H1 (cell line): Measurements from ENCODE around the gene PTPRT. TPM values are rescaled to one million over a fixed set of nuclear protein-coding genes. Genes with fewer than 3 reads are reported as not detected.

Source experiments
- CTCF ChIA-PET: fragments of 300-600 bp; sonication (Branson Sonifier 250); formaldehyde crosslinking; loops from one replicate; lab custom pipeline; 2021; ENCODE audit not compliant: partially characterized antibody; lab: Charles Lee
- POLR2A ChIA-PET: fragments of 300-600 bp; sonication (Branson Sonifier 250); formaldehyde crosslinking; loops from one replicate; lab custom pipeline; 2021; ENCODE audit warnings: inconsistent platforms; ENCODE audit not compliant: partially characterized antibody; lab: Charles Lee
- DNase-seq, 2 experiments: peaks; one replicate each; pipeline versions ENCODE4 v3.0.0 to v3.0.0-alpha.2; 2010 to 2022; ENCODE audit warnings: low spot score in 2 of 2, low read depth in 1 of 2, mixed read lengths in 1 of 2
- FAIRE-seq: peaks from 2 replicates; lab custom pipeline; 2011; peaks lifted over from hg19 to GRCh38; lab: Jason Lieb, UNC
- H2AFZ ChIP-seq: 2 replicates; pipeline ENCODE4 v1.8.1; 2012; ENCODE audit warnings: low read length, inconsistent platforms
- H2AK5ac ChIP-seq: 2 replicates; pipeline ENCODE4 v1.6.1; 2013; ENCODE audit warnings: low read depth, low read length
- H2BK120ac ChIP-seq: replicated peaks from 2 replicates; pipeline ENCODE3; 2013; ENCODE audit warnings: low read depth, low read length, inconsistent platforms
- H2BK12ac ChIP-seq: 2 replicates; pipeline ENCODE4 v1.6.1; 2013; ENCODE audit warnings: low read depth, low read length
- H2BK15ac ChIP-seq: 2 replicates; pipeline ENCODE4 v1.6.1; 2013; ENCODE audit warnings: low read length
- H2BK20ac ChIP-seq: 2 replicates; pipeline ENCODE4 v1.6.1; 2013; ENCODE audit warnings: low read length
- H2BK5ac ChIP-seq: 2 replicates; pipeline ENCODE4 v1.6.1; 2013; ENCODE audit warnings: low read depth, low read length
- H3K14ac ChIP-seq: 2 replicates; pipeline ENCODE4 v1.6.1; 2013; ENCODE audit warnings: inconsistent platforms; ENCODE audit not compliant: insufficient read length
- H3K18ac ChIP-seq: 2 replicates; pipeline ENCODE4 v1.6.1; 2013; ENCODE audit warnings: low read length; ENCODE audit errors: extremely low read depth
- H3K23ac ChIP-seq: 2 replicates; pipeline ENCODE4 v1.6.1; 2013; ENCODE audit warnings: inconsistent platforms; ENCODE audit not compliant: insufficient read length
- H3K23me2 ChIP-seq: 2 replicates; pipeline ENCODE4 v1.6.1; 2013; ENCODE audit warnings: low read depth, low read length
- H3K27ac ChIP-seq: 2 replicates; pipeline ENCODE4 v1.6.1; 2011; ENCODE audit warnings: low read depth, low read length, inconsistent platforms
- H3K27me3 ChIP-seq, 4 experiments: replicated peaks in 1 of 4; 1 replicate in 1 of 4; 2 replicates in 3 of 4; pipeline versions ENCODE4 v1.6.1 to v1.8.1; 2011 to 2013; ENCODE audit warnings: low read length in 3 of 4, mild to moderate bottlenecking in 3 of 4, inconsistent platforms in 2 of 4, mixed read lengths in 2 of 4, moderate library complexity in 1 of 4; ENCODE audit not compliant: control insufficient read depth in 3 of 4, insufficient read depth in 3 of 4; ENCODE audit errors: extremely low read depth in 1 of 4
- H3K36me3 ChIP-seq, 4 experiments: 2 replicates each; pipeline versions ENCODE4 v1.6.1 to v1.8.1; 2011 to 2013; ENCODE audit warnings: mild to moderate bottlenecking in 4 of 4, low read length in 3 of 4, moderate library complexity in 2 of 4, control low read depth in 1 of 4, inconsistent platforms in 1 of 4; ENCODE audit not compliant: insufficient read depth in 4 of 4, control insufficient read depth in 2 of 4
- H3K4ac ChIP-seq: replicated peaks from 2 replicates; pipeline ENCODE3; 2013; ENCODE audit warnings: low read length, low read depth, mixed read lengths, inconsistent platforms; ENCODE audit not compliant: insufficient read length
- H3K4me1 ChIP-seq, 4 experiments: replicated peaks in 1 of 4; 1 replicate in 1 of 4; 2 replicates in 3 of 4; pipeline versions ENCODE4 v1.6.1 to v1.8.1; 2011 to 2013; ENCODE audit warnings: low read length in 3 of 4, inconsistent platforms in 2 of 4, mixed read lengths in 1 of 4; ENCODE audit not compliant: insufficient read depth in 4 of 4, control insufficient read depth in 3 of 4
- H3K4me2 ChIP-seq, 2 experiments: 2 replicates each; pipeline versions ENCODE4 v1.6.1 to v1.8.1; 2011 to 2013; ENCODE audit warnings: low read depth in 2 of 2, low read length in 2 of 2, control low read depth in 1 of 2, inconsistent platforms in 1 of 2, mild to moderate bottlenecking in 1 of 2; ENCODE audit not compliant: insufficient read depth in 1 of 2
- H3K4me3 ChIP-seq, 4 experiments: fragments of 200-600, 300-600 bp in 1 of 4; sonication (generic), shearing (Covaris generic), sonication (Bioruptor Twin) in 1 of 4; 2 replicates each; pipeline versions ENCODE4 v1.5.1 to v1.8.1; 2011 to 2016; ENCODE audit warnings: low read length in 4 of 4, low read depth in 3 of 4, control low read depth in 2 of 4, inconsistent platforms in 2 of 4, mild to moderate bottlenecking in 2 of 4, mixed read lengths in 1 of 4, moderate library complexity in 1 of 4; ENCODE audit not compliant: insufficient read depth in 2 of 4; ENCODE audit errors: extremely low read depth in 1 of 4
- H3K56ac ChIP-seq: replicated peaks from 2 replicates; pipeline ENCODE3; 2013; ENCODE audit warnings: low read depth, mild to moderate bottlenecking, mixed read lengths, low read length, inconsistent platforms; ENCODE audit not compliant: insufficient read length
- H3K79me1 ChIP-seq: 2 replicates; pipeline ENCODE4 v1.6.1; 2013; ENCODE audit warnings: low read depth, low read length, control low read depth
- H3K79me2 ChIP-seq, 2 experiments: 2 replicates each; pipeline versions ENCODE4 v1.6.1 to v1.8.1; 2012 to 2013; ENCODE audit warnings: low read length in 2 of 2, mild to moderate bottlenecking in 2 of 2, inconsistent platforms in 1 of 2; ENCODE audit not compliant: insufficient read depth in 2 of 2, control insufficient read depth in 1 of 2
- H3K9ac ChIP-seq, 4 experiments: replicated peaks in 1 of 4; 1 replicate in 1 of 4; 2 replicates in 3 of 4; pipeline versions ENCODE4 v1.6.1 to v1.8.1; 2011 to 2013; ENCODE audit warnings: low read depth in 3 of 4, low read length in 3 of 4, control low read depth in 2 of 4, mild to moderate bottlenecking in 2 of 4, moderate library complexity in 2 of 4, inconsistent platforms in 1 of 4; ENCODE audit errors: extremely low read depth in 1 of 4
- H3K9me3 ChIP-seq, 2 experiments: 2 replicates each; pipeline versions ENCODE4 v1.6.1 to v1.8.1; 2012 to 2013; ENCODE audit warnings: mild to moderate bottlenecking in 2 of 2, moderate library complexity in 2 of 2, control low read depth in 1 of 2, inconsistent platforms in 1 of 2, low read depth in 1 of 2, low read length in 1 of 2, mixed read lengths in 1 of 2; ENCODE audit not compliant: insufficient read depth in 2 of 2
- H4K20me1 ChIP-seq, 2 experiments: replicated peaks in 1 of 2; 2 replicates each; pipeline versions ENCODE3 to v1.8.1; 2011 to 2013; ENCODE audit warnings: inconsistent platforms in 2 of 2, low read length in 2 of 2, mild to moderate bottlenecking in 1 of 2; ENCODE audit not compliant: insufficient read depth in 2 of 2, control insufficient read depth in 1 of 2
- H4K5ac ChIP-seq: 2 replicates; pipeline ENCODE4 v1.6.1; 2013; ENCODE audit warnings: low read length, low read depth, mixed read lengths, inconsistent platforms; ENCODE audit not compliant: insufficient read length
- H4K8ac ChIP-seq: 2 replicates; pipeline ENCODE4 v1.8.0; 2013; ENCODE audit warnings: mild to moderate bottlenecking, moderate library complexity, low read length, inconsistent platforms; ENCODE audit not compliant: insufficient read depth; ENCODE audit errors: extremely low read depth
- H4K91ac ChIP-seq: replicated peaks from 2 replicates; pipeline ENCODE3; 2013; ENCODE audit warnings: low read length, mixed read lengths, inconsistent platforms; ENCODE audit not compliant: insufficient read length
- BRCA1 ChIP-seq: IDR thresholded peaks from 2 replicates; pipeline ENCODE4 v1.6.1; 2012; ENCODE audit warnings: low read depth, low read length, improper control_type of control experiment
- CHD2 ChIP-seq: IDR thresholded peaks from 2 replicates; pipeline ENCODE4 v1.6.1; 2012; ENCODE audit warnings: low read length, improper control_type of control experiment
- EP300 ChIP-seq, 2 experiments: IDR thresholded peaks; 1 replicate in 1 of 2; 2 replicates in 1 of 2; pipeline ENCODE4 v1.6.1; 2011 to 2012; ENCODE audit warnings: low read depth in 2 of 2, low read length in 2 of 2, mild to moderate bottlenecking in 2 of 2, borderline replicate concordance in 1 of 2, inconsistent platforms in 1 of 2, moderate library complexity in 1 of 2
- GTF2F1 ChIP-seq: IDR thresholded peaks from 2 replicates; pipeline ENCODE4 v1.6.1; 2012; ENCODE audit warnings: low read depth, low read length, improper control_type of control experiment, borderline replicate concordance
- KDM1A ChIP-seq: fragments of 200-600, 300-600 bp; sonication (generic); IDR thresholded peaks from 2 replicates; pipeline ENCODE4 v1.7.1; 2016; ENCODE audit warnings: mild to moderate bottlenecking, low read length, borderline replicate concordance
- RFX5 ChIP-seq: IDR thresholded peaks from 2 replicates; pipeline ENCODE4 v1.6.1; 2011; ENCODE audit warnings: low read depth, low read length, improper control_type of control experiment, borderline replicate concordance
- SP2 ChIP-seq: IDR thresholded peaks from 2 replicates; pipeline ENCODE4 v1.6.1; 2012; ENCODE audit warnings: mild to moderate bottlenecking, low read length, inconsistent platforms
- SRF ChIP-seq: IDR thresholded peaks from 2 replicates; pipeline ENCODE4 v1.6.1; 2011; ENCODE audit warnings: mild to moderate bottlenecking, low read depth, low read length, moderate library complexity
- WGBS, 2 experiments: shearing (Covaris generic) in 1 of 2; methylation state at CpG; one replicate each; pipeline versions ENCODE4 v1.1.6 to v1.1.7; 2013 to 2015; ENCODE audit warnings: low lambda C conversion rate in 2 of 2, mixed read lengths in 2 of 2, inconsistent platforms in 1 of 2, low coverage in 1 of 2, missing lambda C conversion rate in 1 of 2; ENCODE audit not compliant: insufficient replicate concordance in 2 of 2, insufficient coverage in 1 of 2, insufficient read length in 1 of 2; ENCODE audit errors: extremely low coverage in 1 of 2, missing lambda C conversion rate in 1 of 2; 5-methylcytosine and 5-hydroxymethylcytosine counted together
- polyA plus RNA-seq, 7 experiments: library from polyadenylated mRNA; depleted of rRNA in 3 of 7; stranded (reverse) in 5 of 7; unstranded in 2 of 7; fragments of >200 nt in 5 of 7; fragments of 200-250 nt in 2 of 7; gene quantifications; 1 replicate in 5 of 7; 2 replicates in 1 of 7; 4 replicates in 1 of 7; pipeline versions ENCODE4 v1.2.1 to v1.2.3, GENCODE V29; 2011 to 2013; ENCODE audit warnings: missing spikeins in 2 of 7, mixed read lengths in 2 of 7
- total RNA-seq: library from RNA; stranded (reverse); fragmentation: NEBNext Ultra II Directional; extraction: Animal tissue kit (Norgen Biotek cat#: 25700); gene quantifications from 2 replicates; pipeline ENCODE4 v1.2.1, GENCODE V29; 2021
- TF ChIP-seq, protein P1 (sequence below): IDR thresholded peaks from 2 replicates; pipeline ENCODE4 v1.6.1; 2011; ENCODE audit warnings: low read depth, mild to moderate bottlenecking, low read length; ENCODE audit not compliant: insufficient read depth
- TF ChIP-seq, protein P2 (sequence below): IDR thresholded peaks from 2 replicates; pipeline ENCODE4 v1.6.1; 2012; ENCODE audit warnings: inconsistent platforms

The PTPRT gene
- total and polyA plus RNA-seq, 2 of the 8 experiments (the other 6 are each of a cell fraction or from before 2014, with no cell fraction given), result 0.33 to 1.8 TPM

DNA sequence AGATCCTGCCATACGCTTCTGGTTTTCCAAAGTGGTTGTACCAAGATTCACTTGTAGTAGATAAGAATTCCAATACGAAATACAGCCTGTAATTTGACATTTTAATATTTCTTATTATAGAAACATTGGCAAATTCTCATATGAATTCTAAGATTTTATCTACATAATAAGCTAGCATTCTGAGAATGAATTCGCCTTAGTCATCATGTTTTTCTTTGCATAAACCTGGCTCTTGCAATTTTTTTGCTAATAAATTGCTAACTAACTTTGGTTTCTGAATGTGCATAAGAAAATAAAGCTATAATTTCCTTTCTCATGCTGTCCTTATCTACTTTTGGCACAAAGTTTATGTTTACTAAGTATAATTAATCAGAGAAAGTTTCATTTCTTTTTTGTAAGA is 673.0 kb downstream of the PTPRT start:
- H3K27me3 ChIP-seq, result no peaks in the 10 kb centered on the region
- 73% methylated on average over 3 of the region's 3 CpGs; no CpG with 5 or more reads in 1 of the 2 experiments for WGBS, 2 experiments
- H2BK120ac ChIP-seq, result no peak overlapping the region
- no peak overlapping the region for H4K8ac ChIP-seq
- H4K20me1 ChIP-seq, result no peaks in the 10 kb centered on the region
- no peak for DNase-seq
- no peak overlapping the region for H3K27ac ChIP-seq
- no peak overlapping the region for H2AK5ac ChIP-seq
- no peak overlapping the region for H3K23ac ChIP-seq
- H3K23me2 ChIP-seq, result no peaks in the 10 kb centered on the region
- H2BK20ac ChIP-seq, result no peak overlapping the region
- H4K91ac ChIP-seq, result no peak overlapping the region
- no peak overlapping the region for H3K9ac ChIP-seq
- no peaks in the 10 kb centered on the region for H3K36me3 ChIP-seq
- POLR2A ChIA-PET, result no interaction called here
- no peaks in the 10 kb centered on the region for H3K9me3 ChIP-seq
- FAIRE-seq, result no peak
- no peaks in the 10 kb centered on the region for H3K79me2 ChIP-seq
- H2BK15ac ChIP-seq, result no peak overlapping the region
- no peak overlapping the region for H2BK5ac ChIP-seq
- no peak overlapping the region for H3K4me2 ChIP-seq
- no peak overlapping the region for H3K56ac ChIP-seq
- no peak overlapping the region for H3K18ac ChIP-seq
- CTCF ChIA-PET, result interaction anchor here (0.6 to 1.0 kb wide), 2 partner anchors 336 to 543 kb away, joined by 3 read pairs; no protein-coding TSS in a partner anchor
- no peak overlapping the region for H2BK12ac ChIP-seq
- H3K79me1 ChIP-seq, result no peaks in the 10 kb centered on the region
- H2AFZ ChIP-seq, result no peak overlapping the region
- no peak for TF ChIP-seq BRCA1
- TF ChIP-seq CHD2, result no peak
- TF ChIP-seq SRF, result no peak
- TF ChIP-seq RFX5, result no peak
- no peak for TF ChIP-seq EP300 (IDR thresholded peaks at IDR 0.05; ENCODE audit: borderline replicate concordance in 1 of 2, low read depth in 2 of 2, low read length in 2 of 2)
- TF ChIP-seq, protein P1, sequence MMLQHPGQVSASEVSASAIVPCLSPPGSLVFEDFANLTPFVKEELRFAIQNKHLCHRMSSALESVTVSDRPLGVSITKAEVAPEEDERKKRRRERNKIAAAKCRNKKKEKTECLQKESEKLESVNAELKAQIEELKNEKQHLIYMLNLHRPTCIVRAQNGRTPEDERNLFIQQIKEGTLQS, result no peak
- TF ChIP-seq SP2, result no peak
- TF ChIP-seq, protein P2, sequence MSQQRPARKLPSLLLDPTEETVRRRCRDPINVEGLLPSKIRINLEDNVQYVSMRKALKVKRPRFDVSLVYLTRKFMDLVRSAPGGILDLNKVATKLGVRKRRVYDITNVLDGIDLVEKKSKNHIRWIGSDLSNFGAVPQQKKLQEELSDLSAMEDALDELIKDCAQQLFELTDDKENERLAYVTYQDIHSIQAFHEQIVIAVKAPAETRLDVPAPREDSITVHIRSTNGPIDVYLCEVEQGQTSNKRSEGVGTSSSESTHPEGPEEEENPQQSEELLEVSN, result no peak
- no peak for TF ChIP-seq KDM1A
- no peak for TF ChIP-seq GTF2F1
- TF ChIP-seq, all 59 proteins: peak for 0
- H3K4me3 ChIP-seq, result no peak overlapping the region
- no peaks in the 10 kb centered on the region for H3K4me1 ChIP-seq
- no peak overlapping the region for H4K5ac ChIP-seq
- no peak overlapping the region for H3K4ac ChIP-seq
- H3K14ac ChIP-seq, result no peak overlapping the region
